Choroid plexus epithelial cell (primary cell): Measurements from ENCODE around the gene KCNK5.

Experiments used
- DNase-seq: peaks from one replicate; pipeline ENCODE4 v3.0.0-alpha.2; 2010; ENCODE audit warnings: low read depth
- H3K4me3 ChIP-seq: 2 replicates; pipeline ENCODE4 v1.5.1; 2011; ENCODE audit warnings: low read depth, mild to moderate bottlenecking, control low read depth, low read length, moderate library complexity
- TF ChIP-seq, protein P1 (sequence below): conservative IDR thresholded peaks from 2 replicates; pipeline ENCODE4 v1.5.1; 2011; ENCODE audit warnings: low read depth, mild to moderate bottlenecking, control low read depth, inconsistent platforms, low read length, moderate library complexity

The KCNK5 gene

DNA sequence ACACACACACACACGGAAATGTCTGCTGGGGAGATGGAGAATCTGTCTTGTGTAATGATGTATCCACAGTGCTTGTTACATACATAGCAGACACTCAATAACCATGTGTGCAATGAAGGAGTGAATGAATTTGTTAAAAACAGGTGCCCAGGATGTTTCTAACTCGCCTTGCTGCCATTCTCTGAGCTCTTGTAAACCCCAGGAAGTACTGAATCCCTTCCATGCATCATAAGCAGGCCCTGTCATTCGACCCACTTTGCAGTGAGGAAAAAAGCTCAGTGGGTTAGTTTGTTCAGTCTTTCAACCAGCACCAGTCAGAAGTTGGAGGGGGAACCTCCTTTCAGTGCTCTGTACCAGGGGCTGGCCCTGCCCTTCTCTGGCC is 1.4 kb upstream of the KCNK5 start:
- H3K4me3 ChIP-seq: no peak overlapping the region
- TF ChIP-seq, protein P1, sequence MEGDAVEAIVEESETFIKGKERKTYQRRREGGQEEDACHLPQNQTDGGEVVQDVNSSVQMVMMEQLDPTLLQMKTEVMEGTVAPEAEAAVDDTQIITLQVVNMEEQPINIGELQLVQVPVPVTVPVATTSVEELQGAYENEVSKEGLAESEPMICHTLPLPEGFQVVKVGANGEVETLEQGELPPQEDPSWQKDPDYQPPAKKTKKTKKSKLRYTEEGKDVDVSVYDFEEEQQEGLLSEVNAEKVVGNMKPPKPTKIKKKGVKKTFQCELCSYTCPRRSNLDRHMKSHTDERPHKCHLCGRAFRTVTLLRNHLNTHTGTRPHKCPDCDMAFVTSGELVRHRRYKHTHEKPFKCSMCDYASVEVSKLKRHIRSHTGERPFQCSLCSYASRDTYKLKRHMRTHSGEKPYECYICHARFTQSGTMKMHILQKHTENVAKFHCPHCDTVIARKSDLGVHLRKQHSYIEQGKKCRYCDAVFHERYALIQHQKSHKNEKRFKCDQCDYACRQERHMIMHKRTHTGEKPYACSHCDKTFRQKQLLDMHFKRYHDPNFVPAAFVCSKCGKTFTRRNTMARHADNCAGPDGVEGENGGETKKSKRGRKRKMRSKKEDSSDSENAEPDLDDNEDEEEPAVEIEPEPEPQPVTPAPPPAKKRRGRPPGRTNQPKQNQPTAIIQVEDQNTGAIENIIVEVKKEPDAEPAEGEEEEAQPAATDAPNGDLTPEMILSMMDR: no peak
- DNase-seq: no peak

DNA sequence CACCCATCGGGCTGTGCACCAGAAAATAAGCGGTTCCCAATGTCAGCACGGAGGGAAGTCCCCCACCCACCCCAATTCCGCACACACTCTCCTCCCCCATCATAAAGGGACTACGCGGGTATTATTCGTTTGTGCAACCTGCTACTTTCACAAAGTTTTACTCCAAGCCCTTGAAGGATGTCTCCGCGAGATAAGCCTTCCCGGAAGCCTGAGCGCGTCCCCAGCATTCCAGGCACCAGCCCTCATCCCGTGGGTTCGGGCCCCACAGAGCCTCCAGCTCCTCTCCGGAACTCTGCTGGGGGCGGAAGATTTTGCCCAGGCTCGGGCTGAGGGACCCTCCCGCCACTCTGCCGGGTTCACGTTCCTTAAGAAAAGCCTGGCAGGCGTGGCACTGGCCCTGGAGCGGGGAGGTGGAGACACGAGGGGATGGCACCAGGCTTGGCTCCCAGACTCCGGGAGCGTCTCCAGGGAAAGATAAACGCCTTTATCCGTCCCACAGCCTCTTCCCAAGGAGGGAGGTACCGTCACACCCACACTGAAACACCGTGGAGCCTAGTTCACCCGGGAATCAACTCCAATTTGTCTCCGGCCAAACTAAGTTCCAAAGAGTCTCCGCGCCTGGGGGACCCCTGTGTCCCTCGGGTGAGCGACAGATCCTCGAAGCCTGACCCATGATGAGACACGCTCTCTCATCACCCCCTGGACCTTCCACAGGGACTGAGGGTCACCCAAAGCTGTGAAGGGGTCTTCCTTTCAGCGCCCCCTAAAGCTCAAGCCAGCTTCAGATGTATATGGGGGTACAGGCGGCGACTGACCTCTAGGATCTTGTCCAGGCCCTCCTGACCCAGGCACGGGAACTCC is 934 bp downstream of the KCNK5 start:
- no peak overlapping the region for H3K4me3 ChIP-seq
- no peak for DNase-seq
- TF ChIP-seq, protein P1: no peak

DNA sequence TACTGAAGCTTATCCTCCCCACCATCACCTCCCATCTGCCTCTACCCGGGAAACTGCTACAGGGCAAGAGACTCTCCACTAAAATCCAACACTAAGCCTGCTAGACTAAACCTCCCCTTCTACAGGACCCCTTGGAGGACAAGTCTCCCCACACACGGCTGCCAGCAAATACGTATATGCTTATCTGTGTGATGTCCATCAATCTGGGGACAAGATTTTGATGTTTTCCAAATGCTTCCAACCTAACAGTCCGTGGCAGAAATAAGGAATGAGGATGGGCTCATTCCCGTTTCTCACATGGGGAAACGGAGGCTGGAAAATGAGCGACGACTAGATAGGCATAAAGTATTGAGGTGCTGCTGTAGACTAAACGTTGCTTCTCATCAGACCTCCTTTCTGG is 1.8 kb downstream of the KCNK5 start:
- no peak overlapping the region for H3K4me3 ChIP-seq

DNA sequence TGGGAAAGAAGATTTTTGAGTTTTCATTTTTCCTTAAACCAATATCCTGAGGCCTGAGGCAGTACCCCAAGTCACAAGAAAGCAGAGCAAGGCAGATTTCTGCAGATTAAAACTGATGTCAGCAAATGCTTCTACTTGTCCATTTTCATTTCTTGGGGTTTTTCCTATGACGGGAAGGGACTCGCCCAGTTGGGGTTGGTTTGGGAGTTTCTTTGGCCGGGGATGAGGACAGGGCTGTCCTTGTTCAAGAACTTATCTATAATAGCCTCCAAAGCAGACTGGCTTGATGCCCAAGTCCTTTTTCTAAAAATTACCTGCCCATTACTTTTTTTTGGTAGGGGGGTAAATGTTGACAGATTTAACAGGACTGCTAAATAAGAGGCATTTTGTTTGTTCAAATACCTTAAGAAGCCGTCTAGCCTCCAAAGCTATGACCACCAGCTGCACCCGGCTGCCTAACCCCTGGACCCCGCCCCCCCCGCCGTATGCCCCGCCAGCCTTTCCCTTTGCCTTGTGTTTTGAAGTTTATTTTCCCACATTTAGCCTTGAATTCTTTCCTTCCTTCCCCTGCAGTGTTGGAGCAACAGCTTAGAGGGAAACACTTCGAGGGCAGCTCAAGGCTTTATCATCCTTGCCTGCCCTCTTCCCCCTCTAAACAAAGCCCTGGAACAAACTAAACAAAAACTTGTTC is 2.5 kb downstream of the KCNK5 start:
- no peak for DNase-seq
- TF ChIP-seq, protein P1: no peak
- no peak overlapping the region for H3K4me3 ChIP-seq

More for the DNA sequence above, 1.8 kb downstream of the KCNK5 start:
- DNase-seq: no peak
- TF ChIP-seq, protein P1: no peak

DNA sequence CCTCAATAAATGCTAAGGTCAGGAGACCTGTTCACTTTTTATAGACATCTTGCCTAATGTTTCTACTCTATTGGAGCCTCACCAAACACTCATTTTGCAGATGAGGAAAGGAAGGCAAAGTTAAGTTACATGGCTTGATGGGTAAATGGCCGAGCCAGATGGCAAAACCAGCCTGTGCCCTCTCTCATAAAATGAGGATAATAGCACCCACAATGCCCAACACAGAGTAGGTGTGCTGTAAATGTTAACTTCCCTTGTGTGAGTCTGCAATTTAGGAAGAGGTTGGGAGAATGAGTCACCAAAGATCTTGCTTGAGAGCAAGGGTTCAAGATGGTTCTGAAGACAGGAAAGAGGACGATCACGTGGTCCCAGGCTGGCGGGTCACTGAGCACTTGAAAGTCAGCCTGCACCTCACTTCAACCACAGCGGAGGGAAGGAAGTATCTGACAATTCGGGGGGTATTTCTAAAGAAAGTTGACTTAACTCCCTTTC is 3.3 kb downstream of the KCNK5 start:
- H3K4me3 ChIP-seq: no peak overlapping the region
- no peak for DNase-seq
- TF ChIP-seq, protein P1: no peak

DNA sequence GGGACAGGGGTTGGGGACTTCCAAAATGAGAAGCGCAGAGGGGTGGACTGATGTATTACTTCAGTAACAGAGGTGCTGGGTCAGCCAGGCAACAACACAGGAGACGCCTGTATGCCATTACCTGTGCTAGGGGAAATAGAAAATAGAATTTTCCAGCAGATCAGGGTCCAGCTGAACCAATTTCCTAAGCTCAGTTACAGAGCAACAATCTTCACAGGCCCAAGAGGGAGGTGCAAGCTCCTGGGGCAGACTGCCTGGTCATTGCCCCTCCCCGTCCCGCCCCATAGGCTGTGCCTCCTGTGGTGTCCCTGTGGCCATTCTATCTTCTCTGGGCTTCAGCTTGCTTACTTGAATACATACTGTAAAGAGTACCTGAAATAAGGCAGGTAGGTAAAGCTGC is 3.7 kb downstream of the KCNK5 start:
- TF ChIP-seq, protein P1: no peak
- no peak overlapping the region for H3K4me3 ChIP-seq
- no peak for DNase-seq
